Activated effector memory CD4-positive, alpha-beta T cell treated with Interleukin-2 at 50 U/mL for 16 hours (primary cell): ENCODE results near the gene CFAP410.
"Not testable (repeated sequence)": the region's sequence is repeated elsewhere in the genome, so short reads cannot be mapped to it uniquely, and the experiment has no call there.

Experiments used
- DNase-seq: peaks from one replicate; pipeline ENCODE4 v3.0.0-alpha.2; 2020

Gene CFAP410

GRCh38 chr21:44315691-44316203, 23.4 kb downstream of the CFAP410 start:
- DNase-seq: no peak

GRCh38 chr21:44314561-44314960, 24.6 kb downstream of the CFAP410 start:
- DNase-seq: no peak

- no peak for DNase-seq
Measured at GRCh38 chr21:44314128-44314527, 25.1 kb downstream of the CFAP410 start.

GRCh38 chr21:44313451-44313850, 25.7 kb downstream of the CFAP410 start:
- no peak for DNase-seq

- no peak for DNase-seq
Measured at GRCh38 chr21:44312716-44313115, 26.5 kb downstream of the CFAP410 start.

- no peak for DNase-seq
Measured at GRCh38 chr21:44312089-44312488, 27.1 kb downstream of the CFAP410 start.

- no peak for DNase-seq
Measured at GRCh38 chr21:44310628-44311507, 28.3 kb downstream of the CFAP410 start.

- DNase-seq: no peak
Measured at GRCh38 chr21:44306936-44307704, 32.1 kb downstream of the CFAP410 start.

GRCh38 chr21:44305691-44306090, 33.5 kb downstream of the CFAP410 start:
- DNase-seq: no peak

- no peak for DNase-seq
Measured at GRCh38 chr21:44304877-44305293, 34.3 kb downstream of the CFAP410 start.

GRCh38 chr21:44304011-44304616, 35.1 kb downstream of the CFAP410 start:
- DNase-seq: no peak

- DNase-seq: no peak
Measured at GRCh38 chr21:44303490-44303981, 35.7 kb downstream of the CFAP410 start.

GRCh38 chr21:44302573-44303401, 36.4 kb downstream of the CFAP410 start:
- DNase-seq: not testable (repeated sequence)

- DNase-seq: no peak
Measured at GRCh38 chr21:44301961-44302406, 37.2 kb downstream of the CFAP410 start.

GRCh38 chr21:44301141-44301540, 38.0 kb downstream of the CFAP410 start:
- no peak for DNase-seq

GRCh38 chr21:44300262-44300959, 38.8 kb downstream of the CFAP410 start:
- DNase-seq: peak; percentile 56

GRCh38 chr21:44299458-44300261, 39.5 kb downstream of the CFAP410 start, which contains the start of gene PFKL:
Gene PFKL (plus strand): TSS chr21:44300053. CDS start chr21:44300106, 53 bp downstream.
- DNase-seq: peak; percentile 46

GRCh38 chr21:44299085-44299457, 40.1 kb downstream of the CFAP410 start:
- no peak for DNase-seq

GRCh38 chr21:44298301-44298700, 40.9 kb downstream of the CFAP410 start:
- no peak for DNase-seq

GRCh38 chr21:44297525-44298290, 41.5 kb downstream of the CFAP410 start:
- peak; percentile 65 for DNase-seq
